ENCODE data around the gene PSMB4.

The PSMB4 gene

GRCh38 chr1:151444783-151445177 lies 45.4 kb downstream of the PSMB4 start:
- DNase-seq = no peak

GRCh38 chr1:151447696-151448095 lies 48.3 kb downstream of the PSMB4 start:
- DNase-seq = no peak
